ENCODE results near the gene RCCD1. TPM values are rescaled to one million over a fixed set of nuclear protein-coding genes. Genes with fewer than 3 reads are reported as not detected.
A peak's percentile ranks its signal among the peaks of the same experiment; 100 is the strongest.
"Not testable (repeated sequence)": the region's sequence is repeated elsewhere in the genome, so short reads cannot be mapped to it uniquely, and the experiment has no call there.

RCCD1 gene
- total RNA-seq = 10 to 100 TPM; 31.3 to 32.8 TPM

- Mint-ChIP-seq H3K4me3 (peak within 1 kb of the TSS; percentile 85), H3K4me1 (peaks cover 31% of the 10 kb centered on the region), H3K27ac (peak within 1 kb of the TSS; percentile 93), H3K27me3 (no peaks in the 10 kb centered on the region), H3K9me3 (no peaks in the 10 kb centered on the region), H3K36me3 (ENCODE audit: low read depth) (peaks cover 48% of the 10 kb centered on the region)
- ChIA-PET CTCF (interaction anchor here (0.6 to 12.0 kb wide), 18 partner anchors 8 to 493 kb away, joined by 3 to 167 read pairs (median 9); partner anchors contain the start of genes HDDC3, MAN2A2 and UNC45A), POLR2A (interaction anchor here (0.7 to 10.6 kb wide), 18 partner anchors 8 to 722 kb away, joined by 3 to 198 read pairs (median 5); partner anchors contain the start of genes BLM, CIB1, HDDC3 and IQGAP1)
- DNase-seq = peak; percentile 94
These were observed at the start of gene RCCD1 for GRCh38 chr15:90954712-90955623. TSS of gene RCCD1 (plus strand) at chr15:90954884. CDS start at chr15:90956735, 1,851 bp downstream.

- DNase-seq = no peak
- H3K4me3 Mint-ChIP-seq = no peak overlapping the region
These were observed 49.1 kb upstream of the RCCD1 start for GRCh38 chr15:90905306-90906180.

GRCh38 chr15:90906181-90906849 lies 48.4 kb upstream of the RCCD1 start:
- Mint-ChIP-seq H3K27ac (no peak overlapping the region), H3K4me1 (peaks cover 34% of the 10 kb centered on the region), H3K27me3 (no peaks in the 10 kb centered on the region), H3K9me3 (no peaks in the 10 kb centered on the region), H3K36me3 (ENCODE audit: low read depth) (peaks cover 57% of the 10 kb centered on the region), H3K4me3 (no peak overlapping the region)
- DNase-seq = no peak
- ChIA-PET POLR2A (interaction anchor here (1.2 to 7.1 kb wide), 2 partner anchors 17 to 26 kb away, joined by 3 to 211 read pairs; partner anchors contain the start of genes HDDC3 and UNC45A), CTCF (interaction anchor here (1.2 to 6.7 kb wide), 2 partner anchors 26 to 346 kb away, joined by 3 to 210 read pairs; partner anchors contain the start of genes HDDC3 and UNC45A)

More at GRCh38 chr15:90905306-90906180, 49.1 kb upstream of the RCCD1 start:
- CTCF ChIA-PET = interaction anchor here (6.7 kb wide), 1 partner anchor 27 kb away, joined by 210 read pairs; the partner anchor contains the start of genes HDDC3 and UNC45A
- H3K27ac Mint-ChIP-seq = no peak overlapping the region
- H3K4me1 Mint-ChIP-seq = peaks cover 38% of the 10 kb centered on the region
- peaks cover 50% of the 10 kb centered on the region for H3K36me3 Mint-ChIP-seq (ENCODE audit: low read depth)
- POLR2A ChIA-PET = interaction anchor here (1.5 to 7.1 kb wide), 4 partner anchors 8 to 32 kb away, joined by 5 to 211 read pairs (median 18); partner anchors contain the start of genes HDDC3 and UNC45A
- H3K9me3 Mint-ChIP-seq = no peaks in the 10 kb centered on the region
- no peaks in the 10 kb centered on the region for H3K27me3 Mint-ChIP-seq

- H3K27me3 Mint-ChIP-seq = no peaks in the 10 kb centered on the region
- no peak overlapping the region for H3K27ac Mint-ChIP-seq
- H3K4me1 Mint-ChIP-seq = peaks cover 26% of the 10 kb centered on the region
- POLR2A ChIA-PET = interaction anchor here (1.2 kb wide), 1 partner anchor 17 kb away, joined by 3 read pairs; no protein-coding TSS in a partner anchor
- H3K4me3 Mint-ChIP-seq = no peak overlapping the region
- no peak for DNase-seq
- H3K9me3 Mint-ChIP-seq = no peaks in the 10 kb centered on the region
- CTCF ChIA-PET = interaction anchor here (1.2 kb wide), 1 partner anchor 347 kb away, joined by 3 read pairs; no protein-coding TSS in a partner anchor
- H3K36me3 Mint-ChIP-seq (ENCODE audit: low read depth) = peaks cover 59% of the 10 kb centered on the region
These were observed 47.5 kb upstream of the RCCD1 start for GRCh38 chr15:90907051-90907660.

GRCh38 chr15:90907838-90908507 lies 46.7 kb upstream of the RCCD1 start:
- ChIA-PET CTCF (no interaction called here), POLR2A (no interaction called here)
- H3K9me3 Mint-ChIP-seq = no peaks in the 10 kb centered on the region
- no peaks in the 10 kb centered on the region for H3K27me3 Mint-ChIP-seq
- H3K4me1 Mint-ChIP-seq = peaks cover 25% of the 10 kb centered on the region
- no peak for DNase-seq
- no peak overlapping the region for H3K27ac Mint-ChIP-seq
- H3K36me3 Mint-ChIP-seq (ENCODE audit: low read depth) = peaks cover 65% of the 10 kb centered on the region
- no peak overlapping the region for H3K4me3 Mint-ChIP-seq

- H3K36me3 Mint-ChIP-seq (ENCODE audit: low read depth) = peaks cover 78% of the 10 kb centered on the region
- H3K27ac Mint-ChIP-seq, H3K9me3 Mint-ChIP-seq, H3K27me3 Mint-ChIP-seq, H3K4me3 Mint-ChIP-seq, CTCF ChIA-PET, DNase-seq, POLR2A ChIA-PET: not testable (repeated sequence)
- H3K4me1 Mint-ChIP-seq = peaks cover 16% of the 10 kb centered on the region
These were observed 45.2 kb upstream of the RCCD1 start for GRCh38 chr15:90909449-90909848.

- H3K9me3 Mint-ChIP-seq = no peaks in the 10 kb centered on the region
- CTCF ChIA-PET = no interaction called here
These were observed 44.7 kb upstream of the RCCD1 start for GRCh38 chr15:90909976-90910375.

GRCh38 chr15:90910441-90911301 lies 44.0 kb upstream of the RCCD1 start:
- Mint-ChIP-seq H3K27ac (no peak overlapping the region), H3K4me1 (peaks cover 4% of the 10 kb centered on the region), H3K4me3 (no peak overlapping the region), H3K36me3 (ENCODE audit: low read depth) (peaks cover 79% of the 10 kb centered on the region), H3K9me3 (no peaks in the 10 kb centered on the region), H3K27me3 (no peaks in the 10 kb centered on the region)
- DNase-seq = no peak
- ChIA-PET CTCF (no interaction called here), POLR2A (interaction anchor here (0.8 to 1.4 kb wide), 2 partner anchors 13 to 21 kb away, joined by 4 read pairs; no protein-coding TSS in a partner anchor)

More at GRCh38 chr15:90909976-90910375, 44.7 kb upstream of the RCCD1 start:
- no peak for DNase-seq
- Mint-ChIP-seq H3K27ac (no peak overlapping the region), H3K4me1 (peaks cover 11% of the 10 kb centered on the region), H3K4me3 (no peak overlapping the region), H3K27me3 (no peaks in the 10 kb centered on the region), H3K36me3 (ENCODE audit: low read depth) (peaks cover 80% of the 10 kb centered on the region)
- POLR2A ChIA-PET = interaction anchor here (1.4 kb wide), 1 partner anchor 13 kb away, joined by 4 read pairs; no protein-coding TSS in a partner anchor

GRCh38 chr15:90911302-90911623 lies 43.4 kb upstream of the RCCD1 start:
- no peaks in the 10 kb centered on the region for H3K27me3 Mint-ChIP-seq
- ChIA-PET POLR2A (interaction anchor here (1.4 kb wide), 1 partner anchor 12 kb away, joined by 4 read pairs; no protein-coding TSS in a partner anchor), CTCF (no interaction called here)
- DNase-seq = no peak
- H3K4me3 Mint-ChIP-seq = no peak overlapping the region
- H3K9me3 Mint-ChIP-seq = no peaks in the 10 kb centered on the region
- H3K36me3 Mint-ChIP-seq (ENCODE audit: low read depth) = peaks cover 77% of the 10 kb centered on the region
- H3K4me1 Mint-ChIP-seq = no peaks in the 10 kb centered on the region
- H3K27ac Mint-ChIP-seq = no peak overlapping the region

- Mint-ChIP-seq H3K4me3 (no peak overlapping the region), H3K27me3 (no peaks in the 10 kb centered on the region), H3K27ac (no peak overlapping the region), H3K9me3 (no peaks in the 10 kb centered on the region), H3K36me3 (ENCODE audit: low read depth) (peaks cover 78% of the 10 kb centered on the region), H3K4me1 (no peaks in the 10 kb centered on the region)
- no peak for DNase-seq
- ChIA-PET POLR2A (interaction anchor here (0.7 to 2.7 kb wide), 2 partner anchors 9 kb away, joined by 3 to 17 read pairs; partner anchors contain the start of gene MAN2A2), CTCF (no interaction called here)
These were observed 42.5 kb upstream of the RCCD1 start for GRCh38 chr15:90911906-90912769.

Measured in activated CD4-positive, alpha-beta memory T cell treated with anti-CD3 and anti-CD28 coated beads, Interleukin-2, amount 10 ng/mL, durations not matched to agents 7 days and 5 days (primary cell).